ENCODE measurements around the gene MMGT1. TPM values are rescaled to one million over a fixed set of nuclear protein-coding genes. Genes with fewer than 3 reads are reported as not detected.
A peak's percentile ranks its signal among the peaks of the same experiment; 100 is the strongest.

MMGT1 gene
- total RNA-seq, 2 donors from 2014 or later, result 23.9 to 26.9 TPM

GRCh38 chrX:136015016-136015415 is 41.2 kb upstream of the MMGT1 start:
- TF ChIP-seq, protein P1, sequence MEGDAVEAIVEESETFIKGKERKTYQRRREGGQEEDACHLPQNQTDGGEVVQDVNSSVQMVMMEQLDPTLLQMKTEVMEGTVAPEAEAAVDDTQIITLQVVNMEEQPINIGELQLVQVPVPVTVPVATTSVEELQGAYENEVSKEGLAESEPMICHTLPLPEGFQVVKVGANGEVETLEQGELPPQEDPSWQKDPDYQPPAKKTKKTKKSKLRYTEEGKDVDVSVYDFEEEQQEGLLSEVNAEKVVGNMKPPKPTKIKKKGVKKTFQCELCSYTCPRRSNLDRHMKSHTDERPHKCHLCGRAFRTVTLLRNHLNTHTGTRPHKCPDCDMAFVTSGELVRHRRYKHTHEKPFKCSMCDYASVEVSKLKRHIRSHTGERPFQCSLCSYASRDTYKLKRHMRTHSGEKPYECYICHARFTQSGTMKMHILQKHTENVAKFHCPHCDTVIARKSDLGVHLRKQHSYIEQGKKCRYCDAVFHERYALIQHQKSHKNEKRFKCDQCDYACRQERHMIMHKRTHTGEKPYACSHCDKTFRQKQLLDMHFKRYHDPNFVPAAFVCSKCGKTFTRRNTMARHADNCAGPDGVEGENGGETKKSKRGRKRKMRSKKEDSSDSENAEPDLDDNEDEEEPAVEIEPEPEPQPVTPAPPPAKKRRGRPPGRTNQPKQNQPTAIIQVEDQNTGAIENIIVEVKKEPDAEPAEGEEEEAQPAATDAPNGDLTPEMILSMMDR (IDR thresholded peaks at IDR 0.05), result no peak
- Histone ChIP-seq H3K9ac (ENCODE audit: low read depth in 2 of 2, low read length in 2 of 2) (no peak overlapping the region), H3K4me3 (no peak overlapping the region), H3K27me3 (no peaks in the 10 kb centered on the region), H3K9me3 (no peaks in the 10 kb centered on the region), H3K27ac (no peak overlapping the region), H3K4me1 (no peaks in the 10 kb centered on the region), H3K36me3 (no peaks in the 10 kb centered on the region)
- DNase-seq, result no peak
- intact Hi-C loops (cut with DNase I), result no loop called here

- intact Hi-C loops (cut with DNase I), result loop anchor here (10.0 kb wide), 1 partner anchor 507 kb away; the partner anchor contains the start of gene HTATSF1
- Histone ChIP-seq H3K4me3 (no peak overlapping the region), H3K9ac (ENCODE audit: low read depth in 2 of 2, low read length in 2 of 2) (no peak overlapping the region), H3K9me3 (no peaks in the 10 kb centered on the region), H3K36me3 (no peaks in the 10 kb centered on the region), H3K27ac (no peak overlapping the region), H3K27me3 (no peaks in the 10 kb centered on the region), H3K4me1 (peaks cover 3% of the 10 kb centered on the region)
- TF ChIP-seq, protein P1 (IDR thresholded peaks at IDR 0.05), result no peak
- no peak for DNase-seq
Observed at GRCh38 chrX:135988245-135988644, 14.5 kb upstream of the MMGT1 start.

DNA sequence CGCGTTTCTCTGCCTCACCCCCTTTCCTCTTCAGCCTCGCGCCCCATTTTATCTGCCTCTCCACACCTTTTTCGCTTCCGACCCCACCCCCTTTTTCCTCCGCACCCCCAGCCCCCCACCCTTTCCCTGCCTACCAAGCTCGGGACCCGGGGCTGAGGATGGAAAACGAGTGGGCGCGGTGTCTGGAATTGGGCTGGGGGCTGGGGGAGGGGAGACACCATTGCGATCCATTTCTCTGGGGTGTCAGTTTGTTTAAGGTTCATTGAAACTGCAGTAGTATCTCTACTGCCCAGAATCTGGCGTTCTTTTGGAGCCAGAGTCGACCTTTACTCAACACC is 12.2 kb upstream of the MMGT1 start:
- Histone ChIP-seq H3K9ac (ENCODE audit: low read depth in 2 of 2, low read length in 2 of 2) (peak overlapping the region; percentile 70 to 74), H3K36me3 (no peaks in the 10 kb centered on the region), H3K27ac (no peak overlapping the region), H3K4me1 (peaks cover 3% of the 10 kb centered on the region), H3K27me3 (no peaks in the 10 kb centered on the region), H3K4me3 (peak overlapping the region; percentile 68), H3K9me3 (no peaks in the 10 kb centered on the region)
- intact Hi-C loops (cut with DNase I), result loop anchor here (10.0 kb wide), 1 partner anchor 509 kb away; the partner anchor contains the start of gene HTATSF1
- TF ChIP-seq, protein P1 (IDR thresholded peaks at IDR 0.05), result no peak
- no peak for DNase-seq

GRCh38 chrX:135985157-135985972 is 11.6 kb upstream of the MMGT1 start, which contains the start of gene SLC9A6:
TSS of gene SLC9A6 (plus strand) at chrX:135985435. CDS start at chrX:135985659, 224 bp downstream.
- Histone ChIP-seq H3K36me3 (no peaks in the 10 kb centered on the region), H3K4me3 (peak within 1 kb of the TSS; percentile 68), H3K9me3 (no peaks in the 10 kb centered on the region), H3K27ac (peak within 1 kb of the TSS; percentile 66), H3K9ac (ENCODE audit: low read depth in 2 of 2, low read length in 2 of 2) (peak within 1 kb of the TSS; percentile 70 to 74), H3K27me3 (no peaks in the 10 kb centered on the region), H3K4me1 (peaks cover 3% of the 10 kb centered on the region)
- peak; percentile 76 for DNase-seq
- intact Hi-C loops (cut with DNase I), result loop anchor here (10.0 kb wide), 1 partner anchor 509 kb away; the partner anchor contains the start of gene HTATSF1
- TF ChIP-seq, protein P1 (IDR thresholded peaks at IDR 0.05), result no peak

- H3K36me3 ChIP-seq, result no peaks in the 10 kb centered on the region
- no peak for DNase-seq
- intact Hi-C loops (cut with DNase I), result loop anchor here (10.0 kb wide), 1 partner anchor 510 kb away; the partner anchor contains the start of gene HTATSF1
- TF ChIP-seq, protein P1 (IDR thresholded peaks at IDR 0.05), result no peak
- peak overlapping the region; percentile 70 for H3K9ac ChIP-seq (ENCODE audit: low read depth in 2 of 2, low read length in 2 of 2)
- peaks cover 3% of the 10 kb centered on the region for H3K4me1 ChIP-seq
- H3K27ac ChIP-seq, result peak overlapping the region; percentile 66
- H3K9me3 ChIP-seq, result no peaks in the 10 kb centered on the region
- peak overlapping the region; percentile 68 for H3K4me3 ChIP-seq
- H3K27me3 ChIP-seq, result no peaks in the 10 kb centered on the region
Observed at GRCh38 chrX:135984791-135985156, 11.0 kb upstream of the MMGT1 start.

Measured in colonic mucosa (tissue), 4 donors.